Thoracic aorta (tissue), 2 donors: ENCODE measurements around the gene COL3A1. TPM values are rescaled to one million over a fixed set of nuclear protein-coding genes. Genes with fewer than 3 reads are reported as not detected.

Experiments used
- ATAC-seq: fragments of 150-250 bp; one replicate; pipeline ENCODE4 v1.8.0; 2017; ENCODE audit warnings: low read depth; ENCODE audit not compliant: insufficient number of reproducible peaks, low FRiP score
- DNase-seq: peaks from one replicate; pipeline ENCODE4 v3.0.0-alpha.2; 2020; ENCODE audit warnings: low spot score
- H3K27ac ChIP-seq, 2 donors: fragments of 200-600 bp; sonication (generic); 1 replicate in 1 of 2; 2 replicates in 1 of 2; pipeline ENCODE4 v1.5.1; 2016; ENCODE audit warnings: mild to moderate bottlenecking in 2 of 2, moderate library complexity in 2 of 2
- H3K27me3 ChIP-seq: fragments of 200-600 bp; sonication (generic); replicated peaks from 2 replicates; pipeline ENCODE4 v1.6.0; 2016; ENCODE audit warnings: mild to moderate bottlenecking; ENCODE audit not compliant: insufficient read depth
- H3K36me3 ChIP-seq: fragments of 200-600 bp; sonication (generic); one replicate; pipeline ENCODE4 v1.5.1; 2016
- H3K4me1 ChIP-seq, 2 donors: fragments of 200-600 bp; sonication (generic); 1 replicate in 1 of 2; 2 replicates in 1 of 2; pipeline versions ENCODE4 v1.5.1 to v1.6.0; 2016; ENCODE audit warnings: low read depth in 2 of 2, mild to moderate bottlenecking in 1 of 2; ENCODE audit not compliant: control insufficient read depth in 1 of 2
- H3K4me3 ChIP-seq: fragments of 200-600 bp; sonication (generic); 2 replicates; pipeline ENCODE4 v1.5.1; 2016; ENCODE audit warnings: mild to moderate bottlenecking
- H3K9me3 ChIP-seq: fragments of 200-600 bp; sonication (generic); 2 replicates; pipeline ENCODE4 v1.5.1; 2016
- CTCF ChIP-seq: fragments of 200-600 bp; sonication (generic); IDR thresholded peaks from one replicate; pipeline ENCODE4 v1.5.1; 2019; ENCODE audit warnings: antibody characterized with exemption
- total RNA-seq, 2 donors: library from RNA; depleted of rRNA; stranded (reverse); fragments of >200 nt; gene quantifications; one replicate each; pipeline versions ENCODE4 v1.1.0 to v1.2.3, GENCODE V29; 2016

COL3A1 gene
- total RNA-seq, 2 donors from 2014 or later = 734 to 875 TPM

GRCh38 chr2:188957646-188958045 is 16.5 kb upstream of the COL3A1 start:
- Histone ChIP-seq H3K27me3 (no peaks in the 10 kb centered on the region), H3K36me3 (no peaks in the 10 kb centered on the region), H3K4me1 (no peaks in the 10 kb centered on the region), H3K27ac (no peak overlapping the region), H3K9me3 (no peaks in the 10 kb centered on the region), H3K4me3 (no peak overlapping the region)
- TF ChIP-seq CTCF = no peak
- ATAC-seq = no peak
- DNase-seq = no peak

- Histone ChIP-seq H3K4me3 (no peak overlapping the region), H3K27me3 (no peaks in the 10 kb centered on the region), H3K36me3 (no peaks in the 10 kb centered on the region), H3K4me1 (peaks cover 3 to 27% of the 10 kb centered on the region in 2 donors), H3K27ac (no peak overlapping the region), H3K9me3 (no peaks in the 10 kb centered on the region)
- no peak for DNase-seq
- ATAC-seq = no peak
- no peak for TF ChIP-seq CTCF
Observed at GRCh38 chr2:188963741-188964140, 10.4 kb upstream of the COL3A1 start.

GRCh38 chr2:188964976-188965546 is 9.1 kb upstream of the COL3A1 start:
- peaks cover 3 to 29% of the 10 kb centered on the region in 2 donors for H3K4me1 ChIP-seq
- DNase-seq (no peak), ATAC-seq (no peak)
- H3K27ac ChIP-seq = no peak overlapping the region
- H3K36me3 ChIP-seq = no peaks in the 10 kb centered on the region
- H3K4me3 ChIP-seq = no peak overlapping the region
- TF ChIP-seq CTCF = no peak
- no peaks in the 10 kb centered on the region for H3K9me3 ChIP-seq
- no peaks in the 10 kb centered on the region for H3K27me3 ChIP-seq

DNA sequence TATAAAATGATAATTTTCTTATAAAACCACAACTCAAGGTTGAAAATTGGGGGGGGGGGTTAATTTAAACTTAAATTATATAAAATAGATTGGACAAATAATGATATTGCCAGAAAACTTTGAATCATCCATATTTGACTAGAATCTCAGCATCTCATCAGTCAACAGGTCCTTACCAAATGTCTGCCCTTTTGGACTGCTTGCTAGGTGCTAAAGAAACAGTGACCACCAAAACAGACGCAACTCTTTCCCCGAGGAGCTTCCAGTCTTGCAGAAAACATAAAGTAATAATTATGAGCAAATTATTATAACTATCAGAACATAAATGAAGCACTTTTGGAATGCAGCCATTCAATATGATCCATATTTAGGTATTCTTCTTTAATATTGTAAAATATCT is 8.6 kb upstream of the COL3A1 start:
- H3K9me3 ChIP-seq = no peaks in the 10 kb centered on the region
- no peak for TF ChIP-seq CTCF
- ATAC-seq (no peak), DNase-seq (no peak)
- H3K27me3 ChIP-seq = no peaks in the 10 kb centered on the region
- H3K4me3 ChIP-seq = no peak overlapping the region
- H3K4me1 ChIP-seq = peaks cover 3 to 34% of the 10 kb centered on the region in 2 donors
- peak overlapping the region; percentile 15 to 43 for H3K27ac ChIP-seq
- H3K36me3 ChIP-seq = no peaks in the 10 kb centered on the region

- no peaks in the 10 kb centered on the region for H3K27me3 ChIP-seq
- no peaks in the 10 kb centered on the region for H3K36me3 ChIP-seq
- DNase-seq (no peak), ATAC-seq (no peak)
- H3K27ac ChIP-seq = peak overlapping the region; percentile 30 to 43
- no peak overlapping the region for H3K4me3 ChIP-seq
- no peak for TF ChIP-seq CTCF
- no peaks in the 10 kb centered on the region for H3K9me3 ChIP-seq
- H3K4me1 ChIP-seq = peaks cover 3 to 40% of the 10 kb centered on the region in 2 donors
Observed at GRCh38 chr2:188966079-188966571, 8.0 kb upstream of the COL3A1 start.
